HG02798 (cell line): Measurements from ENCODE around the gene SLAMF7.
"Not testable (repeated sequence)": the region's sequence is repeated elsewhere in the genome, so short reads cannot be mapped to it uniquely, and the experiment has no call there.

Experiments
- ATAC-seq: cut with Tn5 transposase; IDR thresholded peaks from one replicate; pipeline ENCODE4 v1.9.1; 2021; ENCODE audit warnings: mild to moderate bottlenecking; ENCODE audit not compliant: unreplicated experiment, poor library complexity

SLAMF7 gene, protein sequence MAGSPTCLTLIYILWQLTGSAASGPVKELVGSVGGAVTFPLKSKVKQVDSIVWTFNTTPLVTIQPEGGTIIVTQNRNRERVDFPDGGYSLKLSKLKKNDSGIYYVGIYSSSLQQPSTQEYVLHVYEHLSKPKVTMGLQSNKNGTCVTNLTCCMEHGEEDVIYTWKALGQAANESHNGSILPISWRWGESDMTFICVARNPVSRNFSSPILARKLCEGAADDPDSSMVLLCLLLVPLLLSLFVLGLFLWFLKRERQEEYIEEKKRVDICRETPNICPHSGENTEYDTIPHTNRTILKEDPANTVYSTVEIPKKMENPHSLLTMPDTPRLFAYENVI

GRCh38 chr1:160739098-160739511, at the start of gene SLAMF7:
TSS of gene SLAMF7 (plus strand) at chr1:160739247. CDS start at chr1:160739302, 55 bp downstream.
- peak; percentile 69 for ATAC-seq

GRCh38 chr1:160692390-160692789, 46.7 kb upstream of the SLAMF7 start:
- ATAC-seq = not testable (repeated sequence)

GRCh38 chr1:160702100-160702499, 36.9 kb upstream of the SLAMF7 start:
- ATAC-seq = no peak

GRCh38 chr1:160704250-160704649, 34.8 kb upstream of the SLAMF7 start:
- ATAC-seq = no peak

DNA sequence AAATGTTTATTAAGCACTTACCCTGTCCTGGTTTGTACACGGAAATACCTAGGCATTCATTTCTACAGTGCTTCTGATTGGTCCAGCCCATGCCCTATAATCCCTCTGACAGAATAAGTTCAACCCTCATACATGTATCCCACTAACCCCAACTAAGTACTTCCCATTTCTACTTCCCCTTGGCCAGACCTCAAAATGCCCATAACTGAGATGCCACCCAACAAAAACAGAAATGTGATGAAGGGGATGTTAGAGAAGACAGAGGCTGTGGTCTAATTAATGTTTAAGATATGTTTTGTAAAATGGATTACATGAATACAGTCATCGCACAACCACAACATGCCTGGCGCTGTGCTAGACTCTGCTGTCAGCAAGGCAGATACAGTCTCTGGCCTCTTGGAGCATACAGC, 33.8 kb upstream of the SLAMF7 start:
- ATAC-seq = not testable (repeated sequence)

GRCh38 chr1:160705742-160706141, 33.3 kb upstream of the SLAMF7 start:
- ATAC-seq = no peak

GRCh38 chr1:160706526-160707235, 32.4 kb upstream of the SLAMF7 start:
- ATAC-seq = no peak

GRCh38 chr1:160707236-160708064, 31.6 kb upstream of the SLAMF7 start:
- ATAC-seq = no peak

GRCh38 chr1:160708118-160708517, 30.9 kb upstream of the SLAMF7 start:
- peak; percentile 25 for ATAC-seq

DNA sequence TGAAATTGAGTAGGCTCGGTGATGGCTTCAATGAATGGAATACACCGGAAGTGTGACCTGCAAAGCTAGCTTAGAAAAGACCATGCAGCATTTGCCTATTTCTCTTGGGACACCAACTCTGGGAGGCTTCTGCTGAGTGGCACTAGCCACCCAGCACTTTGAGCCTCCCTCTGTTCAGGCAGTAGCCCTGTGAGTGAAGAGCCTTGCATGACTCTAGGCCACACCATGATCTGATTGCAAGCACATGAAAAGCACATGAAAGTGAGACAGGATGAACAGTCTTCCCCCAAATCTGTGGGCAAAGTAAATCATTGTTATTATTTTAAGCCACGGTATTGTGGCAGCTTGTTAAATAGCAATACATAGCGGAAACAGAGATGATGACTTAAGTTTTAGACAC, 30.2 kb upstream of the SLAMF7 start:
- ATAC-seq = peak; percentile 37

DNA sequence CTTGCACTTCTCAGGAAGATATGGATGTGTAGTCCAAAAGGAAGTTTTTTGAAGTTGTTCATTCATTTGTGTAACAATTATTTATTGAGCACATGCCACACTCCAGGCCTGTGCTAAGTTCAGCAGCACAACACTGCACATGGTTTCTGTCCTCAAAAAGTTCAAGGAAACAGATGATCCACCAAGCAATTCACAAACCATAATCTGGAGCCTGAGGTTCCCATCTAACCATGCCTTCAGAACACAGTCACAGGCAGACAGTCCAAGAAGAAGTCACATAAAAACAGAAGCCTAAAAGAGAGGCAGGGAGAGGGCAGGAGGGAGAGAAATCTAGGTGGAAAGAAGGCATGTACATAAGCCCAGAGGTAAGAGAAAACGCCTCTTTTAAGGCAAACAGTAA, 29.3 kb upstream of the SLAMF7 start:
- no peak for ATAC-seq

DNA sequence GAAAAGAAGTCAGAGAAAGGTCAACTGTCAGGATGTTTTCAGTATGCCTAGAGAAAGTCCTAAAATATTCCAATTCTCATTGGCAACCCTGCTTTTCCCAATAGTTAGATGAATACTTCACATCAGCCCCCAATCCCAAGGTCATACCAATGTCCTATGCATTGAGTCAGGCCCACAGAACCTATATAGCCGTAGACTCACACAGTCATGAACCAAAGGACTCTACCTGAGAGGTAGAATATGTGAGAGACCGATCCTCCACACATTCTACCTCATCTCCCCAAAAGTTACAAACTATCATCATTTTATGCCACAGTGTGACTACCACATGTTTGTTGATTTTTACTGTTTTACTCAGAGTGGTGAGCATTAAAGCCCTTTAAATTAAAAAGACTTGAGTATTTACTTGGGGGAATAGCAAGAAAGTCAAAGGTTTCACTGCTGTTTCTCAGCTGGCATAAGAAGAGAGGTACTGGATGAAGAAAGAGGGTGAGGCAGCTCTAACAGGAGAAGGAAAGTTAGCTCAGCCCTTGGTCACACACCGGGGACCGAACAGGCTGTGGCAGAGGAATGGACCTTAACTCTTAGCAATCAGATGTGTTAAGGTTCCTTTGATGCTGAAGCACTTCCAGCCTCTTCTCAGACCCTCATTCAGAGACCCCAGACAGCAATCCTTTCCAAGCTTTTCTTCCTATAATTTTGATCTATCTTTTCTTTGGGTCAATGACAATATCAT, 28.4 kb upstream of the SLAMF7 start:
- no peak for ATAC-seq

DNA sequence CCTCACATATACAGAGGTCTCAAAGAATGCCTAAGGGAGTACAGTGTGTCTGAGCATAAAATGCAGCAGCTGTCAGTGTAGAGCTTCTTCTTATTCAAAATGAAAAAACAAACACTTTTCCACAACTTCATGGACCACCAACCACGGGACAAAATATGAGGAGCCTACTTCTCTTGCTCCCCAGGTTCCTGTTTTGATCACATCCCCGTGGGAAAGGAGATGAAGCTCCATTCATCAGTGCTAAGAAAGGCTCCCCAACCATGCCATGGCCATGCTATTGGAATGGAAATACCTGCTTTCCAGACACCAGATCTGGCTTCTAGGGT, 27.8 kb upstream of the SLAMF7 start:
- ATAC-seq = no peak

GRCh38 chr1:160711602-160712311, 27.3 kb upstream of the SLAMF7 start, which contains the start of gene CD48:
TSS of gene CD48 (minus strand) at chr1:160711822. CDS start at chr1:160711763, 59 bp downstream.
- ATAC-seq = peak; percentile 43

DNA sequence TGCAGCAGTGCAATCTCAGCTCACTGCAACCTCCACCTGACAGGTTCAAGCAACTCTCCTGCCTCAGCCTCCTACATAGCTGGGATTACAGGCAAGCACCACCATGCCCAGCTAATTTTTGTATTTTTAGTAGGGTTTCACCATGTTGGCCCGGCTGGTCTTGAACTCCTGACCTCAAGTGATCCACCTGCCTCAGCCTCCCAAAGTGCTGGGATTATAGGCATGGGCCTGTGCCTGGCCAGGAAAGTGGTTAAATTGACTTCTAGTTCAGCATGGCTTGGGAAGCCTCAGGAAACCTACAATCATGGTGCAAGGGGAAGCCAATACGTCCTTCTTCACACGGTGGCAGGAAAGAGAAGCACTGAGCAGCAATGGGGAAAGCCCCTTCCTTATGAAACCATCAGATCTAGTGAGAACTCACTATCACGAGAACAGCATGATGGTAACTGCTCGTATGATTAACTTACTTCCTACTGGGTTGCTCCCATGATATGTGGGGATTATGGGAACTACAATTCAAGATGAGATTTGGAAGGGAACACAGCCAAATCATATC, 26.4 kb upstream of the SLAMF7 start:
- peak; percentile 42 for ATAC-seq

- no peak for ATAC-seq
These were observed 25.9 kb upstream of the SLAMF7 start for GRCh38 chr1:160713161-160713560.

GRCh38 chr1:160714034-160714648, 24.9 kb upstream of the SLAMF7 start:
- not testable (repeated sequence) for ATAC-seq

DNA sequence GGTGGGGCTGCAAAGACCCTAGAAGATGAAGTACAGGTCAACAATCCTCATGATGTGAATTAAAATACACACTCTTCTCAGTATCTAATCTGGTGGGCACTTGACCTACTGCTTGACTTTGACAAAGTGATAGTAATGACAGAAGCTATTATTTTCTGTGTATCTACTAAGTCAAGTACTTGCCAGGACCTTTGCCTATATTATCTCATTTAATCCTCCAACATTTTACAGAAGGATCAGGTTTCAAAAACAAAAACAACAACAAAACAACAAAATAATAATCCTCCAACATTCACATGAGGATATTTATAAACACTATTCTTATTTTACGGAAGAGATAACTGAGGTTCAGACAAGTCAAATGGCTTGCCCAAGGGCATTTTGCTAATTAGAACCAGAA, 23.0 kb upstream of the SLAMF7 start:
- ATAC-seq = no peak

DNA sequence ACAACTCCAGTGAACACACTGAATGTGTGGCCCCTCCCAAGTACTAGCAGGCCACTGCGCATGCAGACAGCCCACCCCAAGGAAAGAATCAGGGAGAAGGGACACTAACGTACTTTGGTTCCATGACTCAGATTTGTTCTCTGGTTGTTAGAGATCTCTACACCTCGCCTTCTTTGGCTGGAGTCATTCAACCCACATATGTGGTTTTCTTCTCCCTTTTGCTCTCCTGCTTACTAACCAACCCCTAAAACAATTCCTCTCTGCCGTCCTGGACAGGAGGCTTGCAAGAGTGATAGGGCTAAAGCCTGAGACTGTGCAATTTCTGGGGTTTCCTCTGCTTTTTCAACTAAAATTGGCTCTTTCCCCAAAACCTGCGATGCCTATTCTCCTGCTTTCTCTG, 21.7 kb upstream of the SLAMF7 start:
- no peak for ATAC-seq
